ENCODE measurements around the gene RAPGEF4. TPM values are rescaled to one million over a fixed set of nuclear protein-coding genes. Genes with fewer than 3 reads are reported as not detected.

The RAPGEF4 gene
- total RNA-seq, 1 experiment from 2014 or later = not detected

GRCh38 chr2:172725746-172726145, 9.9 kb upstream of the RAPGEF4 start:
- Histone ChIP-seq H3K27me3 (ENCODE audit: insufficient read depth, low read depth) (no peaks in the 10 kb centered on the region), H3K9me2 (ENCODE audit: insufficient read depth) (no peaks in the 10 kb centered on the region), H2AFZ (no peak overlapping the region), H3K9me3 (ENCODE audit: insufficient read depth, low read depth) (no peaks in the 10 kb centered on the region), H3K4me3 (no peak overlapping the region), H3K4me1 (replicated peaks; ENCODE audit: insufficient read depth) (no peaks in the 10 kb centered on the region), H3K36me3 (ENCODE audit: low read depth) (no peaks in the 10 kb centered on the region), H3K4me2 (no peak overlapping the region), H3K79me2 (ENCODE audit: low read depth) (no peaks in the 10 kb centered on the region), H3F3A (ENCODE audit: insufficient read depth, low read depth) (no peaks in the 10 kb centered on the region), H3K27ac (no peak overlapping the region), H4K20me1 (ENCODE audit: insufficient read depth) (no peaks in the 10 kb centered on the region)
- DNase-seq = no peak
- ChIA-PET CTCF (no interaction called here), POLR2A (ENCODE audit: unreplicated experiment) (no interaction called here)
- intact Hi-C loops (cut with micrococcal nuclease; ENCODE audit: unreplicated experiment) = no loop called here
- no TSS peak for BruUV-seq (replicated peaks)
- TF ChIP-seq CTCF (conservative IDR thresholded peaks at IDR 0.05) = no peak

DNA sequence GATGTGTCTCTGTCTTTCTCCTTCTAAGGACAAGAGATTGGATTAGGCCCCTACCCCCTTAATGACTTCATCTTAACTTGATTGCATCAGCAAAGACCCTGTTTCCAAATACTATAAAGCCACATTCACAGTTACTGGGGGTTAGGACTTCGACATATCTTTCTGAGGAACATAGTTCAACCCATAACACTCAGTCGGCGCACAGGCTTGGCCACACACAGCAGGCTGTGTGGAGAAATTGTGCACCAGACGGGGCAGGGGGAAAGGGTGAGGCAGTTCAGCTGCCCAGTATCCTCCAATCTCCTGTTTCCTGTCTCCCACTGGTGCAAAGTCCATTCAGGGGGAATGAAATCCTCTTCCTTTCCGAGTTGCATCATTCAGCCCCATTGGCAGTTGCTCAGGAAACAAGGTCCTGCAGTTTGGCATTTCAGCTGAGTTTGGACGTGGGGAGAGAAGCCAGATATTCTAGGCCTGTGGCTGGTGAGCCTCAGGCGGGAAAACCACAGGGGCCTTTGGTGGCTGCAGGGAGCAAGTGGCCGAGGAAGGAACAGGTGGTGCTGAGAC, 9.4 kb upstream of the RAPGEF4 start:
- Histone ChIP-seq H4K20me1 (ENCODE audit: insufficient read depth) (no peaks in the 10 kb centered on the region), H3K9me3 (ENCODE audit: insufficient read depth, low read depth) (no peaks in the 10 kb centered on the region), H3F3A (ENCODE audit: insufficient read depth, low read depth) (no peaks in the 10 kb centered on the region), H3K36me3 (ENCODE audit: low read depth) (no peaks in the 10 kb centered on the region), H3K27ac (no peak overlapping the region), H3K79me2 (ENCODE audit: low read depth) (no peaks in the 10 kb centered on the region), H3K4me1 (replicated peaks; ENCODE audit: insufficient read depth) (no peaks in the 10 kb centered on the region), H3K9me2 (ENCODE audit: insufficient read depth) (no peaks in the 10 kb centered on the region), H2AFZ (0 out of 2 replicates have a peak overlapping the region, but pooled peaks have one; percentile 21), H3K4me3 (no peak overlapping the region), H3K27me3 (ENCODE audit: insufficient read depth, low read depth) (no peaks in the 10 kb centered on the region), H3K4me2 (no peak overlapping the region)
- DNase-seq = no peak
- no peak for TF ChIP-seq CTCF (conservative IDR thresholded peaks at IDR 0.05)
- no peak for TF ChIP-seq EZH2 (IDR thresholded peaks at IDR 0.05; ENCODE audit: low read depth)
- ChIA-PET CTCF (no interaction called here), POLR2A (ENCODE audit: unreplicated experiment) (no interaction called here)
- BruUV-seq (replicated peaks) = no TSS peak
- intact Hi-C loops (cut with micrococcal nuclease; ENCODE audit: unreplicated experiment) = no loop called here

GRCh38 chr2:172730411-172730810, 5.2 kb upstream of the RAPGEF4 start:
- no TSS peak for BruUV-seq (replicated peaks)
- DNase-seq = no peak
- ChIA-PET POLR2A (ENCODE audit: unreplicated experiment) (interaction anchor here (0.7 kb wide), 1 partner anchor 551 kb away, joined by 3 read pairs; no protein-coding TSS in a partner anchor), CTCF (no interaction called here)
- Histone ChIP-seq H3K4me2 (no peak overlapping the region), H3K4me1 (replicated peaks; ENCODE audit: insufficient read depth) (no peaks in the 10 kb centered on the region), H3K9me3 (ENCODE audit: insufficient read depth, low read depth) (no peaks in the 10 kb centered on the region), H3K4me3 (no peak overlapping the region), H4K20me1 (ENCODE audit: insufficient read depth) (no peaks in the 10 kb centered on the region), H3K27me3 (ENCODE audit: insufficient read depth, low read depth) (0 out of 2 replicates have a peak, but pooled peaks cover 2% of the 10 kb centered on the region), H3K79me2 (ENCODE audit: low read depth) (no peaks in the 10 kb centered on the region), H2AFZ (no peak overlapping the region), H3K36me3 (ENCODE audit: low read depth) (no peaks in the 10 kb centered on the region), H3K9me2 (ENCODE audit: insufficient read depth) (no peaks in the 10 kb centered on the region), H3K27ac (no peak overlapping the region), H3F3A (ENCODE audit: insufficient read depth, low read depth) (no peaks in the 10 kb centered on the region)
- intact Hi-C loops (cut with micrococcal nuclease; ENCODE audit: unreplicated experiment) = loop anchor here (5.0 kb wide), 1 partner anchor 57 kb away; no protein-coding TSS in a partner anchor
- TF ChIP-seq CTCF (conservative IDR thresholded peaks at IDR 0.05) (no peak), EZH2 (IDR thresholded peaks at IDR 0.05; ENCODE audit: low read depth) (no peak)
